Measurements from ENCODE around the gene HNMT. TPM values are rescaled to one million over a fixed set of nuclear protein-coding genes. Genes with fewer than 3 reads are reported as not detected.

HNMT gene
- total and polyA plus RNA-seq, 2 donors (not counting 1 experiment from before 2014, with no cell fraction given), result 0.24 TPM; not detected in 1

DNA sequence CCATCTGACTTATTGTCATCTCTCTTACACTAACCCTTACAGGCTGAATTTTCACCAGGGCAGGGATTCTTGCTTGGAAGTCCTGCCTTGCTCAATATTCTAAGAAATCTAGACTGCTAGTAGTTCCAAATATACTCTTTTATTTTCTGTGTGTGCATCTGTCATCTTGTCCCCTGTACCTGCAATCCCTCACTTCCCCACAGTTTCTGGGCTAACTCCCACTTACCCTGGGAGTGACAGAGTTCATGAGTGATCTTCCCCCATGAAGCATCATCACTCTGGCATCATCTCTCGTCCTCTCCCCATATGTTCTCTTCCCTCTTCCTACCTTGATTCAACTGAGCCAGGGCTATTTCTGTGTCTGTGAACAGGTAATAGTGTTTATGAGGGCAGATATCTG is 35.7 kb downstream of the HNMT start:
- intact Hi-C loops (cut with micrococcal nuclease), result no loop called here
- H3K4me1 ChIP-seq (ENCODE audit: control insufficient read depth in 2 of 2, insufficient read depth in 2 of 2, low read length in 2 of 2), result no peaks in the 10 kb centered on the region
- no peak overlapping the region for H3K27ac Mint-ChIP-seq
- ATAC-seq (ENCODE audit: low read depth), result no peak
- TF ChIP-seq, protein P1, sequence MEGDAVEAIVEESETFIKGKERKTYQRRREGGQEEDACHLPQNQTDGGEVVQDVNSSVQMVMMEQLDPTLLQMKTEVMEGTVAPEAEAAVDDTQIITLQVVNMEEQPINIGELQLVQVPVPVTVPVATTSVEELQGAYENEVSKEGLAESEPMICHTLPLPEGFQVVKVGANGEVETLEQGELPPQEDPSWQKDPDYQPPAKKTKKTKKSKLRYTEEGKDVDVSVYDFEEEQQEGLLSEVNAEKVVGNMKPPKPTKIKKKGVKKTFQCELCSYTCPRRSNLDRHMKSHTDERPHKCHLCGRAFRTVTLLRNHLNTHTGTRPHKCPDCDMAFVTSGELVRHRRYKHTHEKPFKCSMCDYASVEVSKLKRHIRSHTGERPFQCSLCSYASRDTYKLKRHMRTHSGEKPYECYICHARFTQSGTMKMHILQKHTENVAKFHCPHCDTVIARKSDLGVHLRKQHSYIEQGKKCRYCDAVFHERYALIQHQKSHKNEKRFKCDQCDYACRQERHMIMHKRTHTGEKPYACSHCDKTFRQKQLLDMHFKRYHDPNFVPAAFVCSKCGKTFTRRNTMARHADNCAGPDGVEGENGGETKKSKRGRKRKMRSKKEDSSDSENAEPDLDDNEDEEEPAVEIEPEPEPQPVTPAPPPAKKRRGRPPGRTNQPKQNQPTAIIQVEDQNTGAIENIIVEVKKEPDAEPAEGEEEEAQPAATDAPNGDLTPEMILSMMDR (IDR thresholded peaks at IDR 0.05), result no peak
- no peak for TF ChIP-seq EZH2 (IDR thresholded peaks at IDR 0.05; ENCODE audit: borderline replicate concordance, insufficient read depth, low read depth, low read length, poor library complexity, severe bottlenecking)
- CTCF ChIA-PET, result no interaction called here
- H3K4me1 Mint-ChIP-seq, result no peaks in the 10 kb centered on the region
- WGBS (ENCODE audit: insufficient coverage), result no CpG with 5 or more reads among the region's 1 CpG
- no peaks in the 10 kb centered on the region for H3K36me3 ChIP-seq (replicated peaks in 1 of 2; ENCODE audit: control extremely low read depth in 1 of 2, control insufficient read depth in 1 of 2, extremely low read depth in 1 of 2, insufficient read depth in 2 of 2, low read length in 1 of 2)
- no peaks in the 10 kb centered on the region for H3K9me3 Mint-ChIP-seq (ENCODE audit: insufficient read depth)
- H3K27me3 Mint-ChIP-seq, result no peaks in the 10 kb centered on the region
- no peak overlapping the region for H3K4me2 ChIP-seq (replicated peaks; ENCODE audit: low read depth, low read length, poor library complexity, severe bottlenecking)
- H3K4me3 ChIP-seq (ENCODE audit: control extremely low read depth in 1 of 5, extremely low read depth in 1 of 5, insufficient read depth in 1 of 5, low read depth in 2 of 5, low read length in 4 of 5), result no peak overlapping the region
- POLR2A ChIA-PET, result no interaction called here
- H3K79me2 ChIP-seq (ENCODE audit: control insufficient read depth, insufficient read depth, low read length), result no peaks in the 10 kb centered on the region
- no peak overlapping the region for H3K4me3 Mint-ChIP-seq
- H3K9ac ChIP-seq (ENCODE audit: low read length), result no peak overlapping the region
- H3K9me3 ChIP-seq (ENCODE audit: control extremely low read depth in 1 of 3, control insufficient read depth in 2 of 3, insufficient read depth in 1 of 3, low read length in 2 of 3), result no peaks in the 10 kb centered on the region
- H2AFZ ChIP-seq (ENCODE audit: insufficient read depth, low read depth, low read length, poor library complexity, severe bottlenecking), result no peak overlapping the region
- H4K20me1 ChIP-seq (ENCODE audit: control insufficient read depth, insufficient read depth, low read length, poor library complexity, severe bottlenecking), result no peaks in the 10 kb centered on the region
- H3K27me3 ChIP-seq (replicated peaks in 1 of 4; ENCODE audit: control extremely low read depth in 1 of 4, control insufficient read depth in 3 of 4, insufficient read depth in 4 of 4, low read length in 3 of 4), result no peaks in the 10 kb centered on the region
- H3K27ac ChIP-seq (ENCODE audit: low read length in 2 of 2), result no peak overlapping the region
- DNase-seq, result no peak

DNA sequence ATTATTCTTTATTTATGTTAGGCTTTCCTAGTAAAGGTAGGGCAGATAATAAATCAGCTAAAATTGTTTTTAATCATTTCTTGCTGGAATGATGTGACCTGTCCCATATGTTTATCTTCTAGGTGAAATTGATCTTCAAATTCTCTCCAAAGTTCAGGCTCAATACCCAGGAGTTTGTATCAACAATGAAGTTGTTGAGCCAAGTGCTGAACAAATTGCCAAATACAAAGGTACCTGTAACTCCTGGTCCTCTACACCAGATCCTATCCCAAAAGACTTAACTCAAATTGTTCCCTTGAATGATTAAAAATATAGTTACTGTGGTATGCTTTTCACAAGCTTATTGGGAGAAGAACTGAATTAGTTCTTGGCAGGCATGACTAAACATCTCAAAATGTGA is 36.5 kb downstream of the HNMT start:
- Mint-ChIP-seq H3K27me3 (no peaks in the 10 kb centered on the region), H3K4me1 (no peaks in the 10 kb centered on the region), H3K4me3 (no peak overlapping the region), H3K9me3 (ENCODE audit: insufficient read depth) (no peaks in the 10 kb centered on the region), H3K27ac (no peak overlapping the region)
- no peak overlapping the region for H2AFZ ChIP-seq (ENCODE audit: insufficient read depth, low read depth, low read length, poor library complexity, severe bottlenecking)
- H3K27ac ChIP-seq (ENCODE audit: low read length in 2 of 2), result no peak overlapping the region
- CTCF ChIA-PET, result no interaction called here
- no peaks in the 10 kb centered on the region for H3K9me3 ChIP-seq (ENCODE audit: control extremely low read depth in 1 of 3, control insufficient read depth in 2 of 3, insufficient read depth in 1 of 3, low read length in 2 of 3)
- intact Hi-C loops (cut with micrococcal nuclease), result no loop called here
- H3K4me3 ChIP-seq (ENCODE audit: control extremely low read depth in 1 of 5, extremely low read depth in 1 of 5, insufficient read depth in 1 of 5, low read depth in 2 of 5, low read length in 4 of 5), result no peak overlapping the region
- H3K4me2 ChIP-seq (replicated peaks; ENCODE audit: low read depth, low read length, poor library complexity, severe bottlenecking), result no peak overlapping the region
- DNase-seq, result no peak
- no peaks in the 10 kb centered on the region for H3K36me3 ChIP-seq (replicated peaks in 1 of 2; ENCODE audit: control extremely low read depth in 1 of 2, control insufficient read depth in 1 of 2, extremely low read depth in 1 of 2, insufficient read depth in 2 of 2, low read length in 1 of 2)
- H4K20me1 ChIP-seq (ENCODE audit: control insufficient read depth, insufficient read depth, low read length, poor library complexity, severe bottlenecking), result no peaks in the 10 kb centered on the region
- no peak for ATAC-seq (ENCODE audit: low read depth)
- TF ChIP-seq, protein P1 (IDR thresholded peaks at IDR 0.05), result no peak
- TF ChIP-seq EZH2 (IDR thresholded peaks at IDR 0.05; ENCODE audit: borderline replicate concordance, insufficient read depth, low read depth, low read length, poor library complexity, severe bottlenecking), result no peak
- POLR2A ChIA-PET, result no interaction called here
- no peaks in the 10 kb centered on the region for H3K4me1 ChIP-seq (ENCODE audit: control insufficient read depth in 2 of 2, insufficient read depth in 2 of 2, low read length in 2 of 2)
- H3K27me3 ChIP-seq (replicated peaks in 1 of 4; ENCODE audit: control extremely low read depth in 1 of 4, control insufficient read depth in 3 of 4, insufficient read depth in 4 of 4, low read length in 3 of 4), result no peaks in the 10 kb centered on the region
- H3K9ac ChIP-seq (ENCODE audit: low read length), result no peak overlapping the region
- H3K79me2 ChIP-seq (ENCODE audit: control insufficient read depth, insufficient read depth, low read length), result no peaks in the 10 kb centered on the region

Measured in B cell (primary cell).